Gastroesophageal sphincter (tissue), 4 donors: Measurements from ENCODE around the gene TMEM174. TPM values are rescaled to one million over a fixed set of nuclear protein-coding genes. Genes with fewer than 3 reads are reported as not detected.

Source experiments
- ATAC-seq: fragments of 150-250 bp; one replicate; pipeline ENCODE4 v1.9.1; 2016; ENCODE audit warnings: mild to moderate bottlenecking, moderate library complexity
- H3K27ac ChIP-seq, 4 donors: fragments of 200-600 bp; sonication (generic) in 3 of 4; 1 replicate in 3 of 4; 2 replicates in 1 of 4; pipeline ENCODE4 v1.5.1; 2016 to 2019
- H3K27me3 ChIP-seq: fragments of 200-600 bp; sonication (generic); one replicate; pipeline ENCODE4 v1.5.1; 2019
- H3K36me3 ChIP-seq, 2 donors: fragments of 200-600 bp; sonication (generic); one replicate each; pipeline ENCODE4 v1.5.1; 2019; ENCODE audit warnings: control low read depth in 1 of 2
- H3K4me1 ChIP-seq, 3 donors: fragments of 200-600 bp; sonication (generic); 1 replicate in 2 of 3; 2 replicates in 1 of 3; pipeline ENCODE4 v1.5.1; 2016 to 2019; ENCODE audit warnings: control low read depth in 2 of 3
- H3K4me3 ChIP-seq, 2 donors: fragments of 200-600 bp; sonication (generic); one replicate each; pipeline ENCODE4 v1.5.1; 2019; ENCODE audit warnings: mild to moderate bottlenecking in 1 of 2, moderate library complexity in 1 of 2
- H3K9me3 ChIP-seq, 3 donors: fragments of 200-600 bp; sonication (generic); one replicate each; pipeline ENCODE4 v1.5.1; 2017 to 2019; ENCODE audit warnings: control low read depth in 2 of 3
- EP300 ChIP-seq: sonication (generic); formaldehyde crosslinking; IDR thresholded peaks from one replicate; pipeline ENCODE4 v1.6.1; 2017; ENCODE audit warnings: antibody characterized with exemption, mild to moderate bottlenecking
- POLR2A ChIP-seq, 2 donors: fragments of 450-650 bp; IDR thresholded peaks; one replicate each; pipeline ENCODE4 v1.6.1; 2017; ENCODE audit warnings: antibody characterized with exemption in 2 of 2, mild to moderate bottlenecking in 2 of 2, moderate library complexity in 1 of 2
- POLR2AphosphoS5 ChIP-seq: sonication (generic); formaldehyde crosslinking; IDR thresholded peaks from one replicate; pipeline ENCODE4 v1.6.1; 2017; ENCODE audit warnings: antibody characterized with exemption
- WGBS, 2 donors: methylation state at CpG; one replicate each; pipeline ENCODE4 v1.1.5; 2018; ENCODE audit warnings: low coverage in 1 of 2; 5-methylcytosine and 5-hydroxymethylcytosine counted together
- total RNA-seq, 4 donors: library from RNA; depleted of rRNA; stranded (reverse); fragments of >200 nt; gene quantifications; one replicate each; pipeline ENCODE4 v1.1.0, GENCODE V29; 2016
- TF ChIP-seq, protein P1 (sequence below), 4 experiments: fragments of 200-600 bp in 2 of 4; fragments of 450-650 bp in 2 of 4; sonication (generic) in 1 of 4; IDR thresholded peaks; one replicate each; pipeline ENCODE4 v1.5.1; 2017 to 2019; ENCODE audit warnings: antibody characterized with exemption in 4 of 4, mild to moderate bottlenecking in 2 of 4, moderate library complexity in 2 of 4

The TMEM174 gene
- total RNA-seq, 4 donors from 2014 or later = not detected

DNA sequence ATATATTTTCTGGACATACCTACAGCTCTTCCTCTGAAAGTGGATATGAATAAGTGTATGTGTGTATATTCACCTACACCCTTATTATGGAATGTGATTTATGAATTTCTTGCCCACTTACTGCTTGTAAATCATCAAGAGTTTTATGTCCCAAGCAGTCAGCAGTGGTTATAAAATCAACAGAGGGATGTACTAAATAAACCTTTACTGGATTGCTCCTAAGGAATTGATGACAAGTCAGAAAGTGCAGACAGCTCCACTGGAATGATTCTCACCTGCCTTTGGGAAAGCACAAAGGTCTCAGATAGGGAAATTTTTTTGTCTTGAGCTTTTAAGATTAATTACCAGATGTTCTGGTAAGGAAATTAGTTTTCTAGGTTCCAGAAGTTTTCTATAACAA lies 9.3 kb downstream of the TMEM174 start:
- H3K9me3 ChIP-seq = peaks cover 0 to 14% (median 0%) of the 10 kb centered on the region in 3 donors
- peaks cover 34% of the 10 kb centered on the region for H3K27me3 ChIP-seq
- no peak overlapping the region for H3K4me3 ChIP-seq
- H3K27ac ChIP-seq = no peak overlapping the region
- no peaks in the 10 kb centered on the region for H3K4me1 ChIP-seq
- H3K36me3 ChIP-seq = no peaks in the 10 kb centered on the region
- no peak for ATAC-seq
- no peak for TF ChIP-seq POLR2AphosphoS5
- no peak for TF ChIP-seq EP300
- TF ChIP-seq POLR2A (IDR thresholded peaks at IDR 0.05) = no peak
- TF ChIP-seq, protein P1, sequence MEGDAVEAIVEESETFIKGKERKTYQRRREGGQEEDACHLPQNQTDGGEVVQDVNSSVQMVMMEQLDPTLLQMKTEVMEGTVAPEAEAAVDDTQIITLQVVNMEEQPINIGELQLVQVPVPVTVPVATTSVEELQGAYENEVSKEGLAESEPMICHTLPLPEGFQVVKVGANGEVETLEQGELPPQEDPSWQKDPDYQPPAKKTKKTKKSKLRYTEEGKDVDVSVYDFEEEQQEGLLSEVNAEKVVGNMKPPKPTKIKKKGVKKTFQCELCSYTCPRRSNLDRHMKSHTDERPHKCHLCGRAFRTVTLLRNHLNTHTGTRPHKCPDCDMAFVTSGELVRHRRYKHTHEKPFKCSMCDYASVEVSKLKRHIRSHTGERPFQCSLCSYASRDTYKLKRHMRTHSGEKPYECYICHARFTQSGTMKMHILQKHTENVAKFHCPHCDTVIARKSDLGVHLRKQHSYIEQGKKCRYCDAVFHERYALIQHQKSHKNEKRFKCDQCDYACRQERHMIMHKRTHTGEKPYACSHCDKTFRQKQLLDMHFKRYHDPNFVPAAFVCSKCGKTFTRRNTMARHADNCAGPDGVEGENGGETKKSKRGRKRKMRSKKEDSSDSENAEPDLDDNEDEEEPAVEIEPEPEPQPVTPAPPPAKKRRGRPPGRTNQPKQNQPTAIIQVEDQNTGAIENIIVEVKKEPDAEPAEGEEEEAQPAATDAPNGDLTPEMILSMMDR (IDR thresholded peaks at IDR 0.05) = no peak

DNA sequence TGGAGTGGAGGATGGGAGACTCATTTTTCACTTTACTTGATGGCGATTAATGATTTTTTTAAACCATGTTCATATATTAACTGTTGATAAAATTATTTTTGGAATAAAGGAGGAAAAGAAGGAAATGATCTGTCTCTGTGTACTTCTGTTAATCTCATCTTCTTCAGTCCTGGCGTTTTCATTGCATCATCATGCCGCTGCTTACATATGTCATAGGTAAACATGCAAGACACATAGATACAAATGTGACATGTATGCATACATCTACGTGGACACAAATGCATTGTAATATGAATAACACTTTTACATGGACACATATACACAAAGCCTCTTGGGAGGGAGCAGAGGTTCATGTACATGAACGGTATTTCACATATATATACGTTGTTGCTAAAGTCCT lies 10.0 kb downstream of the TMEM174 start:
- 56 to 67% methylated on average over 6 of the region's 6 CpGs for WGBS, 2 donors
- Histone ChIP-seq H3K9me3 (peaks cover 0 to 14% (median 0%) of the 10 kb centered on the region in 3 donors), H3K4me3 (no peak overlapping the region), H3K36me3 (no peaks in the 10 kb centered on the region), H3K27me3 (peaks cover 29% of the 10 kb centered on the region), H3K4me1 (no peaks in the 10 kb centered on the region), H3K27ac (no peak overlapping the region)
- no peak for TF ChIP-seq EP300
- no peak for TF ChIP-seq POLR2A (IDR thresholded peaks at IDR 0.05)
- no peak for TF ChIP-seq POLR2AphosphoS5
- TF ChIP-seq, protein P1 (IDR thresholded peaks at IDR 0.05) = no peak
- no peak for ATAC-seq

DNA sequence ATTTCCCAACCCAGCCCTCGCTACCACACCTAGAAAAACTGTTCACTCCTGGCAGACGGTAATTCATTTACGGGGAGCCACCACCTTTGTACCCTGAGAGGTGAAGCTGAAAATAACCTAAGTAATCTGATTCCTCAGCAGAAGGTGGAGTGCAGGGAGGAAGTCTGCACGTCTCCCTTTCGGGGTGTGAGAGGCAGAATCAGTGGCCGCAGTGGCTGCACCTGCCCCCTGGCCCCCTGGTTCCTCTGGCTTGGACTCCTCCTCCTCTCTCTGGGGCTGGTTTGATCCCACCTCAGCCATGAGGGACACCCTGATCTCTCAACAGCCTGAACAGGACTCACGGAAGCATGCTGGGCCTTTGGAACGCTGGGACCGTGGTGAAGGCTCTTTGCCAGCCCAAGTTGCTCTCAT lies 10.5 kb downstream of the TMEM174 start:
- no peak for ATAC-seq
- WGBS, 2 donors = 16 to 51% methylated on average over 3 of the region's 9 CpGs
- H3K9me3 ChIP-seq = peaks cover 0 to 14% (median 0%) of the 10 kb centered on the region in 3 donors
- TF ChIP-seq POLR2A (IDR thresholded peaks at IDR 0.05) (no peak), EP300 (no peak), POLR2AphosphoS5 (no peak)
- TF ChIP-seq, protein P1 (IDR thresholded peaks at IDR 0.05) = no peak
- H3K4me3 ChIP-seq = no peak overlapping the region
- H3K4me1 ChIP-seq = no peaks in the 10 kb centered on the region
- no peaks in the 10 kb centered on the region for H3K36me3 ChIP-seq
- no peak overlapping the region for H3K27ac ChIP-seq
- H3K27me3 ChIP-seq = peaks cover 25% of the 10 kb centered on the region

DNA sequence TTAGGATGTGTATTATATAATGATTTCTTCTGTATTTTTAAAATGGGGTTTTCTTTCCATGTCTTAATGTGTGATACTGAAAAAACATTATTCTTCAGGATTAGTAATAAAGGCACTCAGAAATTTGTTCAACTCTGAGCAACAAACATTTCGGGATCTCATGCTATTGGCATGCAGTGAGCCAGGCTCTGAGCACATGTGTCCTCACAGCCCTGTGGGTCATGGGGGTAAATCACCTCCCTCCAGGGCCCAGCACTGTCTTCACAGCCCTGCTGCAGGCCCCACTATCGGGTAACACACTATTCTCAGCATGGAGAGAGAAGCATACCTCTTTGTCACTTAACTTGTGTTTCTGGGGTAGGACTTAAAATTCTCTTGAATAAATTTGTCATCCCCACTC lies 14.0 kb downstream of the TMEM174 start:
- peaks cover 0 to 14% (median 0%) of the 10 kb centered on the region in 3 donors for H3K9me3 ChIP-seq
- H3K4me1 ChIP-seq = peaks cover 0 to 9% (median 6%) of the 10 kb centered on the region in 3 donors
- peaks cover 17% of the 10 kb centered on the region for H3K27me3 ChIP-seq
- H3K36me3 ChIP-seq = no peaks in the 10 kb centered on the region
- WGBS, 2 donors = 67 to 86% methylated on average over 1 to 2 of the region's 2 CpGs
- no peak for ATAC-seq
- H3K4me3 ChIP-seq = no peak overlapping the region
- H3K27ac ChIP-seq = no peak overlapping the region
- TF ChIP-seq POLR2AphosphoS5 = no peak
- no peak for TF ChIP-seq EP300
- TF ChIP-seq, protein P1 (IDR thresholded peaks at IDR 0.05) = no peak
- no peak for TF ChIP-seq POLR2A (IDR thresholded peaks at IDR 0.05)

DNA sequence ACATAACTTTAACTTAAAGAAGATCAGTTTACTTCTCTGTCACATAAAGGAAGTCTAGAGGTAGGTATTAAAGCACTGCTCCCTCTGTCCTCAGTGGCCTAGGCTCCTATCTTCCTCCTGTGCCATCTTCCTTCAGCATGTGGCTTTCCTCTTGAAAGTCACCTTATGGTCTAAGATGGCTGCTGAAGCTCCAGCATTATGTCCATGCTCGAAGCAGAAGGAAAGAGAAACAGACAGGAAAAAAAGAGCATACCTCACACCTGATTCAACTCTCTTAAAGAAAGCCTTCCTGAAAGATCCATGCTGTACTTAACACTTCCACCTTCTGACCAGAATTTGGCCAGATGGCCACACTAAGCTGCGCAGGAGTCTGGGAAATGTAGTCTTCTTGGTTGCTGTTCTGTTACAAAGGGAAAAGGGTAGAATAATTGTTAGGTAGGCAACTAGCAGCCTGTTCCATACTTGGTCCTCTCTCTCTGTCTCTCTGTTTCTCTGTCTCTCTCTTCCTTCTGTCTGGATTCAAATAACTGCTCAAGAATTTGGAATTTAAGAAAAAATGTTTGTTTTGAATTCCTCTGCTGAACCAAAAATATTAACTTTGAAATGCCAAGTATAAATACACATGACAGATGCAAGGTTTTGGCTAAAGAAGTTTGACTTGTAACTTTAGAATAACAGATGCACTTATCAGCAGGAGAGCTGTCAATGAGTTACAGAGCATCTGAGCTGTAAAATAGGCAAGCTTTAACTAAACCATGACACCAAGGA lies 16.0 kb downstream of the TMEM174 start:
- WGBS, 2 donors = 76 to 80% methylated on average over 1 to 2 of the region's 2 CpGs
- ATAC-seq = no peak

More for the DNA sequence above, 16.0 kb downstream of the TMEM174 start:
- Histone ChIP-seq H3K27me3 (peaks cover 8% of the 10 kb centered on the region), H3K9me3 (peaks cover 0 to 9% (median 0%) of the 10 kb centered on the region in 3 donors), H3K4me3 (no peak overlapping the region), H3K4me1 (peaks cover 0 to 9% (median 6%) of the 10 kb centered on the region in 3 donors), H3K36me3 (no peaks in the 10 kb centered on the region), H3K27ac (no peak overlapping the region)
- TF ChIP-seq, protein P1 (IDR thresholded peaks at IDR 0.05) = no peak
- TF ChIP-seq POLR2AphosphoS5 (no peak), POLR2A (IDR thresholded peaks at IDR 0.05) (no peak), EP300 (no peak)
